HG03575 (cell line): ENCODE measurements around the gene NTN3.
"Not testable (repeated sequence)": the region's sequence is repeated elsewhere in the genome, so short reads cannot be mapped to it uniquely, and the experiment has no call there.

Experiments
- ATAC-seq: cut with Tn5 transposase; IDR thresholded peaks from one replicate; pipeline ENCODE4 v1.9.1; 2021; ENCODE audit not compliant: unreplicated experiment, insufficient number of reproducible peaks, low FRiP score; ENCODE audit errors: extremely low read depth

Gene NTN3

GRCh38 chr16:2471016-2471652 lies at the start of gene NTN3:
Gene NTN3, plus strand, starts transcription at chr16:2471297. Its CDS starts 405 bp downstream, at chr16:2471702.
- ATAC-seq, result no peak

- ATAC-seq, result no peak
Observed at GRCh38 chr16:2422123-2422867, 48.8 kb upstream of the NTN3 start.

GRCh38 chr16:2424061-2425007 lies 46.8 kb upstream of the NTN3 start:
- no peak for ATAC-seq

GRCh38 chr16:2425008-2425518 lies 46.0 kb upstream of the NTN3 start:
- no peak for ATAC-seq

GRCh38 chr16:2425825-2426430 lies 45.2 kb upstream of the NTN3 start:
- ATAC-seq, result no peak

GRCh38 chr16:2426941-2427361 lies 44.1 kb upstream of the NTN3 start:
- ATAC-seq, result no peak

- ATAC-seq, result no peak
Observed at GRCh38 chr16:2427526-2427925, 43.6 kb upstream of the NTN3 start.

GRCh38 chr16:2428051-2428783 lies 42.9 kb upstream of the NTN3 start:
- ATAC-seq, result no peak

GRCh38 chr16:2428784-2429033 lies 42.4 kb upstream of the NTN3 start:
- ATAC-seq, result no peak

- no peak for ATAC-seq
Observed at GRCh38 chr16:2429034-2429770, 41.9 kb upstream of the NTN3 start, which contains the start of gene CCNF. Gene CCNF, plus strand, starts transcription at chr16:2429447. Its CDS starts 35 bp downstream, at chr16:2429482.

GRCh38 chr16:2429771-2430663 lies 41.1 kb upstream of the NTN3 start:
- no peak for ATAC-seq

GRCh38 chr16:2432286-2432685 lies 38.8 kb upstream of the NTN3 start:
- ATAC-seq, result no peak

- ATAC-seq, result no peak
Observed at GRCh38 chr16:2432801-2433505, 38.1 kb upstream of the NTN3 start.

- not testable (repeated sequence) for ATAC-seq
Observed at GRCh38 chr16:2435236-2435635, 35.9 kb upstream of the NTN3 start.

- no peak for ATAC-seq
Observed at GRCh38 chr16:2436110-2436509, 35.0 kb upstream of the NTN3 start.

GRCh38 chr16:2437032-2437790 lies 33.9 kb upstream of the NTN3 start:
- ATAC-seq, result no peak
